ENCODE measurements around the gene FARP1. TPM values are rescaled to one million over a fixed set of nuclear protein-coding genes. Genes with fewer than 3 reads are reported as not detected.

The FARP1 gene
- total RNA-seq, 1 donor from 2014 or later: 128 TPM

GRCh38 chr13:98150832-98151479, 8.1 kb downstream of the FARP1 start:
- no peak for FAIRE-seq
- Mint-ChIP-seq H3K4me1 (ENCODE audit: low read depth, unreplicated experiment) (peaks cover 38% of the 10 kb centered on the region), H3K4me3 (ENCODE audit: unreplicated experiment) (no peak overlapping the region)

DNA sequence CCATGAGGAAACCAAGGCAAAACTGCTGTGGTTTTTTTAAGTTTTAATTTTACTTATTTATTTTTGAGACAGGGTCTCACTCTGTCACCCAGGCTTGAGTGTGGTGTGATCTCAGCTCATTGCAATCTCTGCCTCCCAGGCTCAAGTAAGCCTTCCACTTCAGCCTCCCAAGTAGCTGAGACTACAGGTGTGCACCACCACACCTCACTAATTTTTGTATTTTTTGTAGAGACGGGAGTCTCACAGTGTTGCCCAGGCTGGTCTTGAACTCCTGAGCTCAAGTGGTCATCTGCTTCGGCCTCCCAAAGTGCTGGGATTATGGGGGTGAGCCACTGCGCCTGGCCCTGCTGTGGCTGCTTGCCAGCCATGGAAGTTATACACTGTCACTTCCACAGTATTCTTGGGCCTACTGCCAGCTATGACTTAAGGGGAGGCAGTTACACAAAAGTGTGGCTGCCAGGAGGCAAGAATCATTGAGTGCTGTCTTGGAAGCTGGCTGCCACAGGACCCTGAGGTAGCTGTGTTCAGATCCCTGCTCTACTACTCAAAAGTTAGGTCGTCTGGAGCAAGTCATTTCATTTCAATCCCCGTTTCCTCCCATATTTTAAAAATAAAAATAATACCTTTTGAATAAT, 12.7 kb downstream of the FARP1 start:
- H3K4me2 ChIP-seq (ENCODE audit: low read length): no peak overlapping the region
- H3K27me3 ChIP-seq (ENCODE audit: insufficient read depth, low read length): no peaks in the 10 kb centered on the region
- H3K27ac Mint-ChIP-seq (ENCODE audit: unreplicated experiment): peak overlapping the region; percentile 18
- H4K20me1 ChIP-seq (ENCODE audit: insufficient read depth, low read length): peaks cover 62% of the 10 kb centered on the region
- no peak overlapping the region for H3K4me3 Mint-ChIP-seq (ENCODE audit: unreplicated experiment)
- H2AFZ ChIP-seq (ENCODE audit: low read depth, low read length): no peak overlapping the region
- H3K4me1 ChIP-seq (ENCODE audit: insufficient read depth, low read length): no peaks in the 10 kb centered on the region
- TF ChIP-seq, protein P1, sequence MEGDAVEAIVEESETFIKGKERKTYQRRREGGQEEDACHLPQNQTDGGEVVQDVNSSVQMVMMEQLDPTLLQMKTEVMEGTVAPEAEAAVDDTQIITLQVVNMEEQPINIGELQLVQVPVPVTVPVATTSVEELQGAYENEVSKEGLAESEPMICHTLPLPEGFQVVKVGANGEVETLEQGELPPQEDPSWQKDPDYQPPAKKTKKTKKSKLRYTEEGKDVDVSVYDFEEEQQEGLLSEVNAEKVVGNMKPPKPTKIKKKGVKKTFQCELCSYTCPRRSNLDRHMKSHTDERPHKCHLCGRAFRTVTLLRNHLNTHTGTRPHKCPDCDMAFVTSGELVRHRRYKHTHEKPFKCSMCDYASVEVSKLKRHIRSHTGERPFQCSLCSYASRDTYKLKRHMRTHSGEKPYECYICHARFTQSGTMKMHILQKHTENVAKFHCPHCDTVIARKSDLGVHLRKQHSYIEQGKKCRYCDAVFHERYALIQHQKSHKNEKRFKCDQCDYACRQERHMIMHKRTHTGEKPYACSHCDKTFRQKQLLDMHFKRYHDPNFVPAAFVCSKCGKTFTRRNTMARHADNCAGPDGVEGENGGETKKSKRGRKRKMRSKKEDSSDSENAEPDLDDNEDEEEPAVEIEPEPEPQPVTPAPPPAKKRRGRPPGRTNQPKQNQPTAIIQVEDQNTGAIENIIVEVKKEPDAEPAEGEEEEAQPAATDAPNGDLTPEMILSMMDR (IDR thresholded peaks at IDR 0.05; ENCODE audit: insufficient read depth, low read depth, low read length): no peak
- TF ChIP-seq EZH2 (IDR thresholded peaks at IDR 0.05; ENCODE audit: insufficient read depth, low read length): no peak
- FAIRE-seq: peak; percentile 62
- no peak overlapping the region for H3K9ac ChIP-seq (ENCODE audit: low read length)
- H3K27me3 Mint-ChIP-seq (ENCODE audit: low read depth, unreplicated experiment): no peaks in the 10 kb centered on the region
- H3K4me3 ChIP-seq (ENCODE audit: insufficient read depth, low read depth, low read length): no peak overlapping the region
- peaks cover 90% of the 10 kb centered on the region for H3K79me2 ChIP-seq (ENCODE audit: insufficient read depth, low read length)
- peaks cover 1% of the 10 kb centered on the region for H3K36me3 Mint-ChIP-seq (ENCODE audit: low read depth, unreplicated experiment)
- no peaks in the 10 kb centered on the region for H3K9me3 ChIP-seq (ENCODE audit: insufficient read depth, low read depth, low read length)
- peaks cover 21% of the 10 kb centered on the region for H3K4me1 Mint-ChIP-seq (ENCODE audit: low read depth, unreplicated experiment)
- peak; percentile 69 for DNase-seq (ENCODE audit: low read depth)
- H3K27ac ChIP-seq (ENCODE audit: low read depth, low read length): no peak overlapping the region
- no peaks in the 10 kb centered on the region for H3K9me3 Mint-ChIP-seq (ENCODE audit: unreplicated experiment)
- H3K36me3 ChIP-seq (ENCODE audit: insufficient read depth, low read length): no peaks in the 10 kb centered on the region

More at GRCh38 chr13:98150832-98151479, 8.1 kb downstream of the FARP1 start:
- Histone ChIP-seq H3K9ac (ENCODE audit: low read length) (no peak overlapping the region), H3K27me3 (ENCODE audit: insufficient read depth, low read length) (no peaks in the 10 kb centered on the region), H3K9me3 (ENCODE audit: insufficient read depth, low read depth, low read length) (no peaks in the 10 kb centered on the region), H2AFZ (ENCODE audit: low read depth, low read length) (no peak overlapping the region), H3K4me3 (ENCODE audit: insufficient read depth, low read depth, low read length) (no peak overlapping the region), H3K27ac (ENCODE audit: low read depth, low read length) (no peak overlapping the region), H3K4me1 (ENCODE audit: insufficient read depth, low read length) (peaks cover 21% of the 10 kb centered on the region), H4K20me1 (ENCODE audit: insufficient read depth, low read length) (peaks cover 66% of the 10 kb centered on the region), H3K4me2 (ENCODE audit: low read length) (no peak overlapping the region), H3K36me3 (ENCODE audit: insufficient read depth, low read length) (no peaks in the 10 kb centered on the region), H3K79me2 (ENCODE audit: insufficient read depth, low read length) (peaks cover 90% of the 10 kb centered on the region)
- TF ChIP-seq, protein P1 (IDR thresholded peaks at IDR 0.05; ENCODE audit: insufficient read depth, low read depth, low read length): no peak
- TF ChIP-seq EZH2 (IDR thresholded peaks at IDR 0.05; ENCODE audit: insufficient read depth, low read length): no peak
- no peaks in the 10 kb centered on the region for H3K27me3 Mint-ChIP-seq (ENCODE audit: low read depth, unreplicated experiment)
- no peak overlapping the region for H3K27ac Mint-ChIP-seq (ENCODE audit: unreplicated experiment)
- peaks cover 2% of the 10 kb centered on the region for H3K36me3 Mint-ChIP-seq (ENCODE audit: low read depth, unreplicated experiment)
- no peak for DNase-seq (ENCODE audit: low read depth)
- no peaks in the 10 kb centered on the region for H3K9me3 Mint-ChIP-seq (ENCODE audit: unreplicated experiment)

DNA sequence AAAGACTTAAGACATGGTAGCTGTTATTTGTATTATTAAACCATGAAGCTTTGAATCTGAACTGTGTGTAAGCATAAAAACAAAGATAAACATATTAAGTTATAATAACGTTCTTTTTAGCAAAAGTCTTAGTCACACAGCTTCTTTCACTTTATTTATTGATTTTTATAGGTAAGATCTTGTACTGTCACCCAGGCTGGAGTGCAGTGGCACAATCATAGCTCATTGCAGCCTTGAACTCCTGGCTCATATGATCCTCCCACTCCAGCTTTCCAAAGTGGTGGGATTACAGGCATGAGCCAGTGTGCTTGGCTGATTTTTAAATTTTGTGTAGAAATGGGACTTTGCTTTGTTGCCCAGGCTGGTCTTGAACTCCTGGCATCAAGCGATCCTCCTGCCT, 13.4 kb downstream of the FARP1 start:
- H3K79me2 ChIP-seq (ENCODE audit: insufficient read depth, low read length): peaks cover 88% of the 10 kb centered on the region
- H3K4me1 ChIP-seq (ENCODE audit: insufficient read depth, low read length): no peaks in the 10 kb centered on the region
- H3K4me3 ChIP-seq (ENCODE audit: insufficient read depth, low read depth, low read length): no peak overlapping the region
- DNase-seq (ENCODE audit: low read depth) (no peak), FAIRE-seq (no peak)
- H3K36me3 ChIP-seq (ENCODE audit: insufficient read depth, low read length): no peaks in the 10 kb centered on the region
- peaks cover 16% of the 10 kb centered on the region for H3K4me1 Mint-ChIP-seq (ENCODE audit: low read depth, unreplicated experiment)
- no peaks in the 10 kb centered on the region for H3K9me3 ChIP-seq (ENCODE audit: insufficient read depth, low read depth, low read length)
- no peak overlapping the region for H3K27ac ChIP-seq (ENCODE audit: low read depth, low read length)
- H3K9ac ChIP-seq (ENCODE audit: low read length): no peak overlapping the region
- H3K9me3 Mint-ChIP-seq (ENCODE audit: unreplicated experiment): no peaks in the 10 kb centered on the region
- H3K4me3 Mint-ChIP-seq (ENCODE audit: unreplicated experiment): no peak overlapping the region
- no peak overlapping the region for H3K4me2 ChIP-seq (ENCODE audit: low read length)
- peaks cover 1% of the 10 kb centered on the region for H3K36me3 Mint-ChIP-seq (ENCODE audit: low read depth, unreplicated experiment)
- H3K27me3 Mint-ChIP-seq (ENCODE audit: low read depth, unreplicated experiment): no peaks in the 10 kb centered on the region
- H4K20me1 ChIP-seq (ENCODE audit: insufficient read depth, low read length): peaks cover 56% of the 10 kb centered on the region
- no peak overlapping the region for H2AFZ ChIP-seq (ENCODE audit: low read depth, low read length)
- TF ChIP-seq, protein P1 (IDR thresholded peaks at IDR 0.05; ENCODE audit: insufficient read depth, low read depth, low read length): no peak
- no peak for TF ChIP-seq EZH2 (IDR thresholded peaks at IDR 0.05; ENCODE audit: insufficient read depth, low read length)
- no peak overlapping the region for H3K27ac Mint-ChIP-seq (ENCODE audit: unreplicated experiment)
- H3K27me3 ChIP-seq (ENCODE audit: insufficient read depth, low read length): no peaks in the 10 kb centered on the region

Data from astrocyte (in vitro differentiated cells and primary cell).